ENCODE data around the gene IL31RA.

DNA sequence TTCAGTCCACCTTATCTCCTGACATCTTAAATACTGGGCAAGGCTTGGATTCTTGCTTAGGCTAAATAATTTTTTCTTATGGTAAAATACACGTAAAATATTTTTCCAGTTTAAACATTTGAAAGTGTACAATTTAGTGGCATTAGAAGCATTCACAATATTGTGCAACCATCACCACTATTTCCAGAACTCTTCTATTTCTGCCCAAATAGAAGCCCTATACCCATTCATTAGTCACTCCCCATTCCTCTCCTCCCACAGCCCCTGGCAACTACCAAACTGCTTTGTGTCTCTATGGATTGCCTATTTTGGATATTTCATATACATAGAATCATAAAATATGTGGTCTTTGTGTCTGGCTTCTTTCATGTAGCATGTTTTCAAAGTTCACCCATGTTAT is 57.6 kb downstream of the IL31RA start:
- TF ChIP-seq, protein P1, sequence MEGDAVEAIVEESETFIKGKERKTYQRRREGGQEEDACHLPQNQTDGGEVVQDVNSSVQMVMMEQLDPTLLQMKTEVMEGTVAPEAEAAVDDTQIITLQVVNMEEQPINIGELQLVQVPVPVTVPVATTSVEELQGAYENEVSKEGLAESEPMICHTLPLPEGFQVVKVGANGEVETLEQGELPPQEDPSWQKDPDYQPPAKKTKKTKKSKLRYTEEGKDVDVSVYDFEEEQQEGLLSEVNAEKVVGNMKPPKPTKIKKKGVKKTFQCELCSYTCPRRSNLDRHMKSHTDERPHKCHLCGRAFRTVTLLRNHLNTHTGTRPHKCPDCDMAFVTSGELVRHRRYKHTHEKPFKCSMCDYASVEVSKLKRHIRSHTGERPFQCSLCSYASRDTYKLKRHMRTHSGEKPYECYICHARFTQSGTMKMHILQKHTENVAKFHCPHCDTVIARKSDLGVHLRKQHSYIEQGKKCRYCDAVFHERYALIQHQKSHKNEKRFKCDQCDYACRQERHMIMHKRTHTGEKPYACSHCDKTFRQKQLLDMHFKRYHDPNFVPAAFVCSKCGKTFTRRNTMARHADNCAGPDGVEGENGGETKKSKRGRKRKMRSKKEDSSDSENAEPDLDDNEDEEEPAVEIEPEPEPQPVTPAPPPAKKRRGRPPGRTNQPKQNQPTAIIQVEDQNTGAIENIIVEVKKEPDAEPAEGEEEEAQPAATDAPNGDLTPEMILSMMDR (IDR thresholded peaks at IDR 0.05; ENCODE audit: borderline replicate concordance, extremely low read depth, low read length, poor library complexity, severe bottlenecking): no peak
- TF ChIP-seq EZH2 (IDR thresholded peaks at IDR 0.05; ENCODE audit: borderline replicate concordance, low read depth, low read length, severe bottlenecking): no peak

Data from DND-41 (cell line).